Lower leg skin (tissue), 3 donors: ENCODE measurements around the gene SDK1.

Source experiments
- CTCF ChIP-seq, 3 donors: fragments of 450-650 bp; IDR thresholded peaks; one replicate each; pipeline ENCODE4 v1.5.1; 2016; ENCODE audit warnings: antibody characterized with exemption in 3 of 3, mild to moderate bottlenecking in 3 of 3, moderate library complexity in 2 of 3
- POLR2A ChIP-seq, 2 donors: fragments of 450-650 bp; IDR thresholded peaks; one replicate each; pipeline ENCODE4 v1.6.1; 2016 to 2017; ENCODE audit warnings: antibody characterized with exemption in 2 of 2, mild to moderate bottlenecking in 1 of 2, moderate library complexity in 1 of 2

GRCh38 chr7:3956949-3957348 is 655.9 kb downstream of the SDK1 start:
- TF ChIP-seq CTCF (IDR thresholded peaks at IDR 0.05) (no peak), POLR2A (IDR thresholded peaks at IDR 0.05) (no peak)
